AG20443 (cell line): ENCODE data around the gene PI4KA.
"Not testable (repeated sequence)": the region's sequence is repeated elsewhere in the genome, so short reads cannot be mapped to it uniquely, and the experiment has no call there.

Source experiments
- DNase-seq: peaks from one replicate; pipeline ENCODE4 v3.0.0; 2012; ENCODE audit warnings: low spot score, mixed read lengths

Gene PI4KA

DNA sequence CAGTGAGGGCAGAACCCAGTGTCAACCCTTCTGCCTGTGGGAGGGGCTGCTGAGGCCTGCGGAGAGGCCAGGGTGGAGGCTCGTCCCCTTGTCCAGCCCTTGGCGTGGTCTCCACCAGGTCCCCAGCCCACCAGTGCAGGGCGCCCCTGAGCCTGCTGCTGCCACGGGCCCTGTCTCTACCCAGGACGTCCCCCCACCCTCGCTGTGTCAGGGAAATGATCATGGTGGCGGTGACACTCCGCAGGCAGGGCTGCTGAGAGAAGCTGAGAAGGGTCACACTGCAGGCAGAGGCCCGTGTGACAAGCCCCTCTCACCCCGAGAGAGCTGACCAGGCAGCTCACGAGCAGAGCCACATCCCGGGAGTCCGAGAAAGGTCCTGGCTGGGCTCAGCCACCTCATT, 164.4 kb downstream of the PI4KA start:
- DNase-seq = not testable (repeated sequence)

GRCh38 chr22:20692926-20693325, 165.7 kb downstream of the PI4KA start:
- not testable (repeated sequence) for DNase-seq

- not testable (repeated sequence) for DNase-seq
Measured at GRCh38 chr22:20690586-20691317, 167.9 kb downstream of the PI4KA start.

DNA sequence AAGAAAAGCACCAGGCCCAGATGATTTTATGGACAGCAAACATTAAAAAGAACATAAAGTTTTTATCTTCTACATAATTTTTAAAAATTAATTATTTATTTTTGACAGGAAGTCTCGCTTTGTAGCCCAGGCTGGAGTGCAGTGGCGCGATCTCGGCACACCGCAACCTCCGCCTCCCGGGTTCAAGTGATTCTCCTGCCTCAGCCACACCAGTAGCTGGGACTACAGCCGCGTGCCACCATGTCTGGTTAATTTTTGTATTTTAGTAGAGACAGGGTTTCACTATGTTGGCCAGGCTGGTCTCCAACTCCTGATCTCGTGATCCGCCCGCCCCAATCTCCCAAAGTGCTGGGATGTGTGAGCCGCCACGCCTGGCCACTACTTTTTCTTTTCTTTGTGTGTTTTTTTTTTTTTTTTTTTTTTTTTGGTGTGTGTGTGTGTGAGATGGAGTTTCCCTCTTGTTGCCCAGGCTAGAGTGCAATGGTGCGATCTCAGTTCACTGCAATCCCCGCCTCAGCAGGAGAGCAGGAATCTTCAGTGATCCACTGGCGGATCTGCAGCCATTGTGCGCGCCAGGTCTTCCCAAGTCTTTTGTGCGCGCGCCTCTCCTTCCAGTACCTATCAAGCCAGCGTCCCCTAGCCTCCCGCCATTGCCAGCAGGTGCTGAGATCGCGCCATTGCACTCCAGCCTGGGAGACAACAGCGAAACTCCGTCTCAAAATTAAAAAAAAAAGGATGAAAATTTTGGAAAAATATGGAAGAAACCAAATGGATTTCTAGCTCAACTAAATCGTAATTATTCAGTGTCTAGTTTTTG, 171.0 kb downstream of the PI4KA start:
- not testable (repeated sequence) for DNase-seq

DNA sequence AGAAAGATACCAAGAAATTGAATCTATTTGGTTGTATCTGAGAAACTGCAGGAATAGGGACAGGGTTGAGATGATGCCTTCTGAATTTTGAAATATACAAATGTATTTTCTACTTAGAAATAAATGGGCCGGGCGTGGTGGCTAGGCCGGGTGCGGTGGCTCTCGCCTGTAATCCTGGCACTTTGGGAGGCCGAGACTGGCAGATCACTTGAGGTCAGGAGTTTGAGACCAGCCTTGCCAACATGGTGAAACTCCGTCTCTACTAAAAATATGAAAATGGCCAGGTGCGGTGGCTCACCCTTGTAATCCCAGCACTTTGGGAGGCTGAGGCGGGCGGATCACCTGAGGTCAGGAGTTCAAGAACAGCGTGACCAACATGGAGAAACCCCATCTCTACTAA, 172.8 kb downstream of the PI4KA start:
- DNase-seq = not testable (repeated sequence)

DNA sequence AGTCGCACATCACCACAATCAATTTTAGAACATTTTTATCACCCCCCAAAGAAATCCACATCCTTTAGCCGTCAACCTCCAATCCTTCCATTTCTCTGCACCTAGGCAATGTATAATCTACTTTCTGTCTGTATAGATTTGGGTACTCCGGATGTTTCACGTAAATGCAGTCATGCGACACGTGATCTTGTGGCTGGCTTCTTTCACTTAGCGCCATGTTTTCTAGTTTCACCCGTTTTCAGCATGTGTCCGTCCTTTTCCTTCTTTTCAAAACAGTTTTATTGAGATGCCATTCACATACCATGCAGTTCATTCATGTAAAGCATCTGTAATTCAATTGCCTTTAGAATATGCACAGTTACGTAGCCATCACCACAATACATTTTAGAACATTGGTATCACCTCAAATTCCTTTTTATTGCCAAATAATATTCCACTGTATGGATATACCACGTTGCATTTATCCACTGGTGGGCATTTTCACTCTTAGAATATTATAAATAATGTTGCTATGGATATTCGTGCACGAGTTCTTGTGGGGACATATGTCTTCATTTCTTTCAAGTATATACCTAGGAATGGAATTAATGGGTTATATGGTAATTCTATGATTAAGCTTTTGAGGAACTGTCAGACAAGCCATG, 179.7 kb downstream of the PI4KA start:
- not testable (repeated sequence) for DNase-seq

- DNase-seq = no peak
Measured at GRCh38 chr22:20677684-20678242, 180.8 kb downstream of the PI4KA start.

DNA sequence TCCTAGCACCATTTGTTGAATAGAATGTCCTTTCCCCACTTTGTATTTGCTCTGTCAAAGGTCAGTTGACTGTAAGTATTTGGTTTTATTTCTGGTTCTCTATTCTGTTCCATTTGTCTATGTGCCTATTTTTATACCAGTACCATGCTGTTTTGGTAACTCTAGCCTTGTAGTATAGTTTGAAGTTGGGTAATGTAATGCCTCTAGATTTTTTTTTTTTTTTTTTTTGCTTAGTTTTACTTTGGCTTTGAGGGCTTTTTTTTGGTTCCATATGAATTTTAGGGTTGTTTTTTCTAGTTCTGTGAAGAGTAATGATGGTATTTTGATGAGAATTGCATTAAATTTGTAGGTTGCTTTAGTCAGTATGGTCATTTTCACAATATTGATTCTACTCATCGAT, 183.0 kb downstream of the PI4KA start:
- DNase-seq = not testable (repeated sequence)

DNA sequence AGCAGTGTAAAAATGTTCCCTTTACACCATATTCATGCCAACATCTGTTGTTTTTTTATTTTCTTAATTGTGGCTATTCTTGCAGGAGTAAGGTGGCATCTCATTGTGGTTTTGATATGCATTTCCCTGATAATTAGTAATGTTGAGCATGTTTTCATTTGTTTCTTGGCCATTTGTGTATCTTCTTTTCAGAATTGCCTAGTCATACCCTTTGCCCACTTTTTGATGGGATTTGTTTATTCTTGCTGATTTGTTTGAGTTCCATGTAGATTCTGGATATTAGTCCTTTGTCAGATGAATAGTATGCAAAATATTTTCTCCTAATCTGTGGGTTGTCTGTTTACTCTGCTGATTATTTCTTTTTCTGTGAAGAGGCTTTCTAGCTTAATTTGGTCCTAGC, 183.6 kb downstream of the PI4KA start:
- no peak for DNase-seq

- no peak for DNase-seq
Measured at GRCh38 chr22:20673295-20674195, 185.1 kb downstream of the PI4KA start.

DNA sequence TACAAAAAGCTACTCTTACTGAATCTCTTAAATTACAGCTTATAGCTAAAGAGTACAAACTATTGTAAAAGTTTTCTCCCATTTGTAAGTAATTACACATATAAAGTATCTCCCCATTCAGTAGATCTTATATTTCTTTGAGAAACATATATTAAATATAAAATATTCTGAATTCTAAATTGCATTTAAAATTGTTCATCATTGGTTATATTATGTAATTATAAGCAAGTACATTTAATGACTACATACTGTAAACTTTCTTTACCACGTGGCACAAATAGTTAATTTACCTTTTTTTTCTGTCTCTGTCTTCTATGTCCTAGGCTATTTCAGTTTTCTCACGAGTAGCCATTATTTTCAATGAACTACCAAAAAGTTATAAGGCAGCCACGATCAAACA, 185.9 kb downstream of the PI4KA start:
- no peak for DNase-seq

DNA sequence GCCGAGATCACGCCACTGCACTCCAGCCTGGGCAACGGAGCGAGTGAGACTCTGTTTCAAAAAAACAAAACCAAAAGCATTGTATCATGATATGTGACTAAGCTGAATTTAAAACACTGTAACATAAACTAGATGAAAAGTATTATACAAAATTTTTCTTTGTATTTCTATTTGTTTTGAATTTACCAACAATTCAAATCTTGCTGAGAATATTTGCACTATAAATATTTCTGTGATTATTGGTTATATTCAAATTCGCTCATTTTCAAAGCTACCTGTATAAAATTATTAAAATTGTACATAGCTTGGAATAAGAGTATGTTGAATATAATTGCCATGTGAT, 186.6 kb downstream of the PI4KA start:
- no peak for DNase-seq

GRCh38 chr22:20671409-20672081, 187.1 kb downstream of the PI4KA start:
- DNase-seq = no peak

DNA sequence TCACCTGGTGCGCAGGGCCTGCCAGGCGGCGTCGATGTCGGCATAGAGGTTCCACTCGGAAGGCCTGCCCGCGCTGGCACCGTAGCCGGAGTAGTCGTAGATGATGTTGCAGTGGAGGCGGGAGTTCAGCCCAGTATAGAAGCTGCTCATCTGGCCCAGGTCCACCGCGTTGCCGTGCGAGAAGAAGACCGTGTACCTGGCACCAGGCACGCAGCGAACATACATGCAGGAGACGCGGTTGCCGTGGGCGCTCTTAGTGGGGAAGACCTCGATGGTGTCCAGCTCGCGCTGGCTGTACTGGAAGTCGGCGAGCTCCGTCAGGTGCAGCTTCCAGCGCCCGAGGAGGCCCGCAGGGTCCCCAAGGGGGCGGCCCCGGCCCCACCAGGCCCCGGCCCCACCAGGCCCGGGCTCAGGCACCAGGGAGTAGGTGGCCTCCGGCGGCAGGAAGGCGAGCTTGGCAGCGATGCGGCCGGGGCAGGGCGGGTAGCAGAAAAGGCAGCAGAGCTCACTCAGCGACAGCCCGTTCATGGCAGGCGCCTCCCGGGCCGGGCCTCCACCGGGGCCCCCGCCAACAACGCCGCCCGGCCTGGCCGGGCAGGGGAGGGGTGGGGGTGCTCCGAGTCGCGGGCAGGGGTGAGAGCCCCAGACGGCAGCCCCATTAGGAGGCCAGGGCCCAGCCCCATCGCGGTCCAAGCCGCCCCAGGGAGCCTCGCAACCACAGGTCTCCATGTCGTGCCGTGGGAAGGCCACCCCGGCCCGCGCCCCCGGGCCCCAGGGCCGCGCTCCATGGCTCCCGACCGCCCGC, 188.0 kb downstream of the PI4KA start:
- not testable (repeated sequence) for DNase-seq

GRCh38 chr22:20669884-20670283, 188.7 kb downstream of the PI4KA start:
- not testable (repeated sequence) for DNase-seq

- not testable (repeated sequence) for DNase-seq
Measured at GRCh38 chr22:20669471-20669870, 189.1 kb downstream of the PI4KA start.

- DNase-seq = not testable (repeated sequence)
Measured at GRCh38 chr22:20668769-20669168, 189.8 kb downstream of the PI4KA start.

GRCh38 chr22:20668226-20668625, 190.4 kb downstream of the PI4KA start:
- not testable (repeated sequence) for DNase-seq

DNA sequence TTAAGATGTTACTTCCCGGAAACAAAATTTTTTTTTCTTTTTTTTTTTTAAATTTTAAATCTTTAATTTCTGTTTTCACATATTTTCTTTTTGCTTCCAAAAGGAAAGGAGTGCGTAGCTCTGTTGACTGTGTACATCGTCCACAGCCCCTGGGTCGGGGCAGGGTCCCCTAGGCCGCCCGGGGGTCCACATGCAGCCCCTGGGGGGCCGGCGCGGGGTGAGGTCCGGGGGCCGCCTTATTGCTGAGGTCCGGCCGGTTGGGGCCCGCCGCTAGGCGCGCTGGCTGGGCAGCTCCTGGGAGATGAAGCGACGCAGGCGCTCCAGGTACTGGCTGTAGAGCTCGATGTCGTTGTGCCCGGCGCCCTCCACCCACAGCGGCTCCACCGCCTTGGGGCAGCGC, 191.1 kb downstream of the PI4KA start:
- DNase-seq = not testable (repeated sequence)

- no peak for DNase-seq
Measured at GRCh38 chr22:20666560-20666959, 192.1 kb downstream of the PI4KA start.
